HG03135 (cell line): ENCODE measurements around the gene XKR7.

ENCODE experiments used
- ATAC-seq: cut with Tn5 transposase; IDR thresholded peaks from one replicate; pipeline ENCODE4 v1.9.1; 2021; ENCODE audit warnings: mild to moderate bottlenecking, moderate library complexity; ENCODE audit not compliant: unreplicated experiment

The XKR7 gene

GRCh38 chr20:32036252-32036651, 68.3 kb downstream of the XKR7 start:
- no peak for ATAC-seq

- ATAC-seq, result no peak
These were observed 69.0 kb downstream of the XKR7 start for GRCh38 chr20:32036716-32037485.

GRCh38 chr20:32037929-32038328, 70.0 kb downstream of the XKR7 start:
- ATAC-seq, result no peak

GRCh38 chr20:32040142-32040953, 72.4 kb downstream of the XKR7 start:
- ATAC-seq, result peak; percentile 59

GRCh38 chr20:32045999-32046398, 78.0 kb downstream of the XKR7 start:
- ATAC-seq, result no peak

- no peak for ATAC-seq
These were observed 82.4 kb downstream of the XKR7 start for GRCh38 chr20:32050324-32050841.

- ATAC-seq, result no peak
These were observed 83.1 kb downstream of the XKR7 start for GRCh38 chr20:32050851-32051556.

GRCh38 chr20:32051720-32052089, 83.8 kb downstream of the XKR7 start:
- ATAC-seq, result no peak

GRCh38 chr20:32052090-32052777, 84.3 kb downstream of the XKR7 start, which contains the start of gene HCK:
Gene HCK, plus strand, starts transcription at chr20:32052242.
- ATAC-seq, result no peak

- no peak for ATAC-seq
These were observed 84.9 kb downstream of the XKR7 start for GRCh38 chr20:32052778-32053362.
